ENCODE data around the gene ZNF148.
A peak's percentile ranks its signal among the peaks of the same experiment; 100 is the strongest.

The ZNF148 gene

DNA sequence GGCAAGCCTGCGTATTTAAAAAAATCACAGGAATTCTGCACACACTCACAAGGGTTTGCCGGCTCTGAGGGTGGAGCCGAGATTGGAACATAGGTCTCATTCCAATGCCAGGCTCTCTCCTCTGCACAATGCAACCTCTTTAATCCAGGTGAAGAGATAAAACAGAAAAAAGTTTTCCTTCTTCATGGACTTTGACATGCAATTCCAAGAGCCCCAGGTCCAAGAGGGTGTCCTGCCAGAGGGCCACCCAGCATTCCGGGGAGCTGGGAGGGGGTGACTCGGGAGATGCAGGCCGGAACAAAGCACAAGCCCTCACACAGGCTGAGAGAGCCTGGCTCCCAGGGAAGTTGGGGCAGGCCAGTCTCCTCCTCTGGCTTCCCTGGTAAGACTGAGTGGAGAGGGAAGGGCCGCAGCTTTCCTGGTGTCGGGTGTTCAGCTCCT is 155.8 kb downstream of the ZNF148 start:
- DNase-seq = no peak

DNA sequence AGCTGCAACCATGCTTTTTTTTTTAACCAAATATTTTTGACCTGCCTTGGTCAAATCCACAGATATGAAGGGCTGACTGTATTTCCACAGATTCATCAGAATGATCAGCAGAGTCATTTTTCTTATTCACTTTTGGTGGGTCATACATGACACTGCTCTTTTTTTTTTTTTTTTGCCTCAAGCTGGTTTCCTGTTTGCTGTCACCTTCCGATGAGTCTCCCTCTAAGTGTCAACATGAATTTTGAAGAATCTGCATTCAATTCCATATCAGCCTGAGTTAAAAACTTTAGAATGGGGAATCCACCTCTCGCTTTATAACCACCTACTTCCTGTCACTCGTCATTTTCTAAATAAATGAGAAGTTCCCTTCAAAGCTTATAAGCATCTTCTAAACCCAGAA is 160.4 kb downstream of the ZNF148 start:
- no peak for DNase-seq

DNA sequence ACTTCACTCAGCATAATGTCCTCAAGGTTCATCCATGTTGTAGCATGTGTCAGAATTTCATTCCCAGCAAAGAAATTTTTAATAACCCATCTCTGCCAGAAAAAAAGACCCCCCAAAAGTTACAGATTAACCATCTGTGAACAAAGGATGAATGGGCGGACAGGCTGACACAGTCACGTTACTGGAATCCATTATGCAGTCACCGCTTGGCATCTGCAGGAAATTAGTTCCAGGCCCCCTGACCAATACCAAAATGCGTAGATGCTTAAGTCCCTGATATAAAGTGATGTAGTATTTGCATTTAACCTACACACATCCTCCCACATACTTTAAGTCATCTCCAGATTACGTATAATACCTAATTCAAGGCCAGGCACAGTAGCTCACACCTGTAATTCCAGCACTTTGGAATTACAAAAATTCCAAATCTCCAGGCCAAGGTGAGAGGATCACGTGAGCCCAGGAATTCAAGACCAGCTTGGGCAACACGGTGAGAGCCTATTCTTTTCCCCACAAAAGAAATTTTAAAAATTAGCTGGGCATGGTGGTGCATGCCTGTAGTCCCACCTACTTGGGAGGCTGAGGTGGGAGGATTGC is 161.1 kb downstream of the ZNF148 start:
- DNase-seq = no peak

DNA sequence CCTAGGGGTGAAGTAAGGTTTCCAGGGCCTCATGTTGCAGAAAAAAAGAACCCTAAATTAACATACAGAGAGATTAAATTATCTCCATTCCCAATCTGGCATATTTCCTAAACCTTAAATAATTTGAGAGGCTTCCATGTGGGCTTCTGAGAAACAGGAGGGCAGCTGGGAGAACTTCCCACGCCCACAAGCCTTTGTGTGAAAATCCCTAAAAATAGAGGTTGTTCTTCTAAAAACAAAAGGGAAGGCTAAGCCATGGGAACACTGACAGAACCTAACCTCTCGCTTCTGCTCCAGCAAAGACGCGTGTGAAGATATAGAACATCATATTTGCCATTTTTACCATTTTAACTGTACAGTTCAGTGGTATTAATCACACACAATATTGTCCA is 161.8 kb downstream of the ZNF148 start:
- DNase-seq = no peak

DNA sequence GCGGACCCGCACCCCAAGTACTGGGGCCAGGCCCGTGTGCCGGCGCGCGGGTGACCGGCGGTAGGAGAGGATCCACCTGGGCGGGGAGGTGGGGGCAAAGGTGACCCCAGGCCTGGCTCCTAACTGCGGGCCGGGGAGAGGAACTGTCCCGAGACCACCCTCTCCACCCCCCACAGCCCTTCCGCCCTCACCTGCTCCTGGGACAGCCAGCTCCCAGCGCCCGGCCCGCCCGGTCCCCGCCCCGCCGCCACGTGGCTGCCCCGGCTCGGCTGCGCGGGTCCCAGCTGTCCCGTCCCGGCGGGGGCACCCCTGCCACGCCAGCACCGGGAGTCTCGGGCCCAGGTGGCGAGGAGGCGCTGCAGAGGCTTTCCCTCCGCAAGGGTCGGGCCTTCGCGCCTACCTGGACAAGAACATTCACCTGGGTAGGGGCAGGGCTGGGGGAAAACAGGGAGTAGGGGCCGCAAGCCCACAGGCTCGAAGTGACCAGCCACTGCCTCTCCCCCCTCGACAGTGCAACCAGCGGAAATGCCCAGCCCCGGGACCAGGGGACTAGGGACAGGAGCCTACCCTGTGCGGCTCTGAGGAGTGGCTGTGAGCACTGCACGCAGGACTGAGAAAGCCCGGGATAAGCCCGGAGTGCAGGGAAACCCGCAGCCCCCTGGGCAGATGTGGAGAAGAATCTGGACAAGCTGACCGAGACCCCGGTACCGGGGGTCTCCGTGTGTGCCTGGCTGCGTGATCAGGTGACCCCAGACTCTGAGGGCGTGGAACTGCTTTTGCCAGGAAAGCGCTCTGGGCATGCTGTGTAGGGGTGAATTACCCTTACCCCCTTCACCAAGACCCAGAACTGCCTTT is 162.4 kb downstream of the ZNF148 start, which contains the start of gene SLC12A8:
Gene SLC12A8 (minus strand): TSS at position 240 of the 855 bp plus-strand sequence. CDS start 1,399 bp downstream, outside the sequence.
- DNase-seq = no peak

DNA sequence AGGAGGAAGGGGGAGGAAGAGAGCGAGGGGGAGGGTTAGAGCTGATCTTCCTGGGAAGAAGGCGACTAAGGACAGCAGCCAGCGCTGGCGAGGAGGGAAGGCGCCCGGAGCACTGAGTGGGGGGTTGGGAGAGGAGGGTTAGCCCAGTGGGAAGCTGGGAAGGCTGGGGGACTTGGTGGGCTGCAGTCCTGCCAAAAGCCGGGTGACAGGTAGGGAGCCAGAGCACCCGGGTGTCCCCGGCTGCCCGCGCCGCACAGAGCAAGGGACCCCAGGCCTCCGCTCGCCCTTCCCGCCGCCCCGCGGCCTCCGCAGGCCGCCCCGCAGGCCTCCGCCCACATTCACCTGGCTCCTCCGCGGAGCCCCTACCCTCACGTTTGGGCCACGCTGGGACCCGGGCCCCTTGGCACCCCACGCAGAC is 163.0 kb downstream of the ZNF148 start:
- DNase-seq = no peak

DNA sequence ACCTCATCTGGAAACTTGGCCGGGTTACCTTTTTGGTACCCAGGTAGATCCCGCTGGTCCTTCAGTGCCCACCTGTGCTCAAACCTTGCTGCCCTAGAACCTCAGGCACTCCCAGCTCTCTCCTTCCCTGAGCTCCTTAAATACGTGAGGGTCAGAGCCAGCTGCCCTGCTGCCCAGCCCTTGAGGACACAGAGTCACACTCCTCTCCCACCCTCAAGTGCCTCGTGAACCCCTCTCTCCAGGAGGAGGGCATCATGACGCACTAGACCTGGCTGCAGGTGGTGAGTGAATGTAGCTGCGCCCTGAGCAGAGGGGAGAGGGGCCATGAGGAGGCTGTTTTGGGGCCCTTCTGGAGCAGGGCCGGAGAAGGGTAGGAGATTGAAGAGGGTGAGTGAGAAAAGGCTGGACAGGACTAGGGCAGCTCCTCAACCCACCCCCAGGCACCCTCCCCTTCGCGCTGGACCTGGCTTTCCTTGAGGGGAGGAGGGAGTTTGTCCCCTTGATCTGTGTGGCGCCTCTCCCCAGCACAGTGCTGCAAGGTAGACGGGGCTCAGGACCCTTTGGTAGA is 163.5 kb downstream of the ZNF148 start:
- DNase-seq = no peak

DNA sequence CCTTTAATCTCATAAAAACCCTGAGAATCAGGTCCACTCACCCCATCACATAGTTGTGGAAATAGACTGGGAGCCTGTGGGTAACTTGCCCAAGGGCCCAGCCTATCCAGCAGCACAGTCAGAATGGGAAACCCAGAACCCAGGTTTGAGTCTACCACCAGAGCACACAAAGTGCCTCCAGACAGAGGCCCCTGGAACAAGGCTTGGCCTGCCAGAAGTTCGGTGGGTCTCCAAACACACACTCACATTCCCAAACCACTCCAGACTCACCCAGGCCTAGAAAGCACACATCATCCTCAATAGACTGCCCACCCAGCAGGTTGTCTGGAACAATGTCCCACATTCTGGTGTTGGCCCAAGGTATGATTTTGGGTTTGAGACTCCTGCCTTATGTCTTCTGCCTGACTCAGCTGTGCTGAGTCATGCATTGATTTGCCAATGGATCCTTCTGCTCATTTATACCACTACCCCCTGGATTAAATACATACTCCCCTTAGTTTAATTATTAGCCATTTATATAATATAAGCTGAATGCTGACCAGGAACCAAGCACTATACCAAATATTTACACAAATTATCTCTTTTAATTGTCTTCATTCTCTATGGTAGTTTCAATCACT is 167.1 kb downstream of the ZNF148 start:
- no peak for DNase-seq

DNA sequence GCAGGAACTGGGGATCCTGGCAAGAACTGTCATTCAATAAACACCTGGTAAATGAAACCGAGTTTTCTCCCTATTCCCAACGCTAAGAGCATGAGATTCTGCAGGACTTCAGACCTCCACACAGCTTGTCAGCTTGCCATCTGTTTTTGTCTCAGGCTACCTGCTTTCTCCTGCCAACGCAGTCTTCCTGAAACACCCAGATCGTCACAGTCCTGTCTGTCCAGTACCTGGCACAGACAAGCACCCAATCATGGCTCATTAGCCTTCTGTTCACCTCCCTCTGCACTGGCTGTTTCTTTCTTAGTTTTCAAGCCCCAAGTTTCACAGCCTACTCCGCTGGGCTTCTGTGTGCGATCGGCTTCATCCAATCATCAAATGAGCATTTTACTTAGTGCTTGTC is 167.6 kb downstream of the ZNF148 start:
- no peak for DNase-seq

DNA sequence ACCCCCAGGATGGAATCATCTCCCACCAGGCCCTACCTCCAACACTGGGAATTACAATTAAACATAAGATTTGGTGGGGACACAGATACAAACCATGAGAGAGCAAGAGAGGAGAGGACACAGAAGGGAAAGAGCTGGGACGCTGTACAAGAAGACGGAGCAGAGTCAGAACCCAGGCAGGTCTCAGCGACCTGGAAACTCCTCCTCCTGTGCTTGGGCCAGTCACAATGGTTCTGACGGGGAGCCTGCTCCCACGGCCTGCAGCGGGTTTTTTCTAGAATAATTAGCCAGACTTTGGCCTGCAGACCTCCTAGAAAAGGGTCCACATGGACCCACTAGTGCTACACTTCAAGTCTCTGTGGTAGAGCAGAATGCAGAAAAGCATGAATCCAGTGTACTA is 168.2 kb downstream of the ZNF148 start:
- no peak for DNase-seq

DNA sequence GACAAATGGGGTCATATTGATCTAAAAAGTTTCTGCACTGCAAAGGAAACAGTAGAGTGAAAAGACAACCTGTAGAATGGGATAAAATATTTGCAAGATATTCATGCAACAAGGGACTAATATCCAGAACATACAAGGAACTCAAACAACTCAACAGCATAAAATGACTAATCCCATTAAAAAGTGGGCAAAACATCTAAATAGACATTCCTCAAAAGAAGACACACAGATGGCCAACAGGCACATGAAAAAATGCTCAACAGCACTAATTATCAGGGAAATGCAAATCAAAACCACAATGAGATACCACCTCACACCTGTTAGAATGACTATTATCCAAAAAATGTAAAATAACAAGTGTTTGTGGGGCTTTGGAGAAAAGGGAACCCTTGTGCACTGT is 171.4 kb downstream of the ZNF148 start:
- no peak for DNase-seq

DNA sequence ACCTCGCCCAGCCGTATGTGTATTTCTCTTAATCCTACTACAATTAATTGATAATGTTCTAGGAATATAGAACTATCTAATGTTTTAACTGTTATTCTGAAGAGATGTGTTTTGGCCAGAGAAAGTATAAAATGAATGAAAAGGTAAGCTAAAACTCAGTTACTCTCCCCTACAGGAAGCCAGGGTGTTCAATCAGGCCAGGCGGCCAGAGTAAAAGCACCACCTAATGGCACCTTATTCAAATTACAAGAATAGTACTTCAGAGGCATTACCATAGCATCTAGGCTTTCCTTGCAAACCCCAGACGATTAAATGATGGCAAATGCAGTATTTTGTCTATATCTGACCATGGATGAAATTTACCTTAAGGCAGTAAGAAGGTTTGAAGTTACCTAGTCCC is 172.9 kb downstream of the ZNF148 start:
- peak in 1 of 2 donors; percentile 9 for DNase-seq

DNA sequence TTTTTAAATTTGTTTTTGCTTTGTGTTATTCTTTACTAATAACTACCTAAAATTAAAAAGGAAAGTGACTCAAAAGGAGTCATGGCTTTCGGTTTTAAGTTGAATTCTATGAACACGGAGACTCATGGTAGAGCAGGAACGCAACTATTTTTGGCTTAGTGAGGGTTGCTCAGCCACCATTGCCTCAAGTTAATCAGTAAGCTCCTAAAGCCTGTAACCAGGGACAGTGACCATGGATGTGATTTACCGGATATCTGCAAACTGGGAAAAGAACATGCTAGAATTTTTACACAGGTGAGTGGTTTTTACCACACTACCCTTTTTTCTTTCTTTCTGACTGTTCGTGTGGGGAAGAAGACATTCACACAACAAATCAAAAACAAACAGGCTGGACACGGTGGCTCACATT is 174.4 kb downstream of the ZNF148 start:
- no peak for DNase-seq

DNA sequence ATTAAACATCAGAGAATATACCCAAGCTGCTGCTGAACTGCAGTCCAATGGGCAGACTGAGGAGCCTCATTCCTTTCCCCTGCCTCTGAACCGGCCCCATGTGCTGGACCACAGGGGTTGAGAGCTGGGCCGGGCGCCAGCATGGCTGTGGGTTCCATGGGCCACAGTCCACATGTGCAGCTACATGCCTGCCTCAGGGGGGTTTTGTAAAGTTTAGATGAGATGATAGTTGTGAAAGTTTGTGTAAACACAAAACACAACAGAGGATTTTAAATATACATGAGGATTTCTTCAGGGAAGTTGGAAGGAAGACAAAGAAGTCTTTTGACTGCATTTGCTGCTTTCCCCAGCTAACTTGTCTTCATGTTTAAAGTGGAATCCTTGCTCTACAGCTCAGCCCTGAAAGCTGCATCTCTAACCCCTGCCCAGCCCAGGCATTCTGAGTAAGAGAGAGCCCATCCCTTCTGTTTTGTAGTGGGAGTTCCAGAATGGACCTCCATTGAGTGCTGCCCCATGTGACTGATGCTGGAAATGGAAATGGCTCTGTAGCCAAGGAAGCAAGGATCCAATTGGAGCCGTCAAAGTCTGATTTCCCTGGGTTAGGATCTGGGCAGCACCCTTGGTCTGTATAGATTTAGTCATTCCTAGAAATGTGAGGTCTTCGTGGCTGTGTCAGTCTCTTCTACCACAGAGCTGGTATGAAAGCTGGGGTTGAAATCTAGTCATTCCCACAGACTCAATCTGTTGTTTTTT is 180.1 kb downstream of the ZNF148 start:
- no peak for DNase-seq

DNA sequence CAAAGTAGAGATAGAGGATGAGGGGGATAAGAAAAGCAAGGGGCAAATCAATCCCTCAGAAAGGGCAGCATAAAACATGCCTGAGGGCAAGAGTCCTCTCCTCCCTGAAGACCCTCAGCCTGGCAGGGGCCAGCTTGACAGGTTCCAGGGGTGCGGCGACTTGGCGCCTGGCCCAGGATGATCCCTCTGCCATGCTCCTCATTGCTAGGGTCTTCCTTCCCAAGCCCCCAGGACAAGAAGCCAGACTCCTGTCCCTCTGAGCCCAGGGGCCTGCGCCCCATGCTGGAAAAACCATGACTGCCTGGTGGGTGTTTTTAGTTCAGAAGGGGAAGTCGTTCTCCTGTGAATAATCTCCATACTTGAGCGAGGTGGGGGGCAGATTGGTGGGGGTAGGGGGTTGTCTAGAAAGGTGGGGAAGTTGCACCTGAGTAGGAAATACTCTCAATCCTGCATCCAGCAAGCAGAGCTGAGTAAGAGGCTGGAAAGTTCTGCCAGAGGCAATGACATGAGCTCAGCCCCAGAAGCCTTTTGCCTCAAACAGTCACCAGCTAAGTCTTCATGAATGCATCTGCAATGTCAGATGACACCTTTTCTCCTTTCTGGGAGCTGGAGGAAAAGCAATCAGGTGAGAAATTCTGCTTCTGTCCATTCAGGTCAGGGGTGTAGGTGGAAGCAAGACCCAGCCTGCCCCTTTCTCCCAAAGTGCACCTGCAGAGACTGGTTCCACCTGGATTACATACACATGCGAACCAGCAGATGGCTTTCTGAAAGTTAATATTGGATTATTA is 180.9 kb downstream of the ZNF148 start:
- DNase-seq = no peak

DNA sequence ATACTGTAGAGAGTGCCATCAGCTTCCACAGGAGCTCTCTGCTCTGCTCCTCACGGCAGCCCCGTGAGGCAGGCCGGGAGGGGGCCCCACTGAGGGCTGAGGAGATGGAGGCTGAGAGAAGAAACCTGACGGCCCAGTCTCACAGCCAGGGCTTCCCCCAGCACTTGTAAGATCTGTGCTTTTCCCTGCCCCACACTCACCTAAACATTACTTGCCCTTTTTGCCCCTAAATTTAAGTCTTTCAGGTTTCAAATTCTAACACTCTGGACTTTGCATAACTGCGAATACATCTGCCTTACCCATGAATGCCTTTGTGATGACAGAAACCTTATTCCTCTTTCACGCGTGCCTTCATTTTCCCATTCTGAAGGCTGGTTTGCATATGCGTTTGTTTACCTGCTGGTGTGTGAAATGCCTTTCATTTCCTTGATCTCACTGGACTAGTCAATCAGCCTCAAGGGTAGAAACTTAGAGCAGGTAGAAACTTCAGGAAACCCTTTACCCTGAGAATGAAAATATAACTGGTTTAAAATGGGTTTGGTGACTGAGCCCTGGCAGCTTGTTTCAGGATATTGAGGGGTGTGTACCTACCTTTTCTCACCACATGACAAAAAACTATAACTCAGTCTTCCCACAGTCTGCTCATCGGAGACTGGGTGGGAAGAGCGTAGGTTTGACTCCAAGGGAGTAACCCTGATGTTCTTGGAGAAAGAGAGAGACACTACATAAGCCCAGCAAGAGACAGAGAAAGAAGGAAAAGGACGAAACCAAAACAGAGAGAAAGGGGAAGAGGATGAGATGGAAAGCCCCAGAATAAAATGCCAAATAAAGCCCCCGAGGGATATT is 182.7 kb downstream of the ZNF148 start:
- no peak for DNase-seq

DNA sequence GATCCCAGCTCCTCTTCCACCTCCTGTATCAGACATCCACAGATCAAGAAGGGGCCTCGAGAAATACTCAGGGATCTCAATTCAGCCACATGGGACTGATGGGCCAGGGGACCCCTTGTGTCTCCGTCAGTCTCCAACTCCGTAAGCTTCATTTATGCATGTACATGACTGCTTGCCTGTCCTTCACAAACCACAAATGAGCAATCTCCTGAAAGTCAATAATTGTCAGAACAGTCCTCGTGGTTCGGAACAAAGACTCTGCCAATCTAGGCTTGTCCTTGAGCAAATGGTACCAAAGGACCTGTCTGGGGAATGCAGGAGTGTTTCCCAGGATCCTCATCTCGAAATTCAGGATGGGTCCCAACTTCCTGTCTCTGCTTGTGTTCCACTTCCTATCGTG is 183.4 kb downstream of the ZNF148 start:
- no peak for DNase-seq

DNA sequence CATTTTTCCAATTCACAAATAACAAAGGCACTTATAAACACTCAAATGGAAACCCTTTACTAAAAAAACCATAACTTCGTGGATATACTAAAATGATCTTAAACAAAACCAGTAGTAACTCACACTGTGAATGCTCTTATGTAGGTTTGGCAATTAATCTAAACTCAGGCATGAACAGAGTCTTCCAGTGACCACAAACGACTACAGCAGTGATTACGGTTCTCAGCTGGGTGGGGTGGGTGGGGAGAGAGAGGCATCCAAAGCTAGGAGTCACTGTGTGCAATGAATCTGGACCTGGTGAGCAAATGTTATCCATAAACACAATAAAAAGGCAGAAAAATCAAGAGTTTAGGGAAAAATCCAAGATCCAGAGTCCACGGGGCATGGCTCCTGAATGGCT is 183.9 kb downstream of the ZNF148 start:
- no peak for DNase-seq

DNA sequence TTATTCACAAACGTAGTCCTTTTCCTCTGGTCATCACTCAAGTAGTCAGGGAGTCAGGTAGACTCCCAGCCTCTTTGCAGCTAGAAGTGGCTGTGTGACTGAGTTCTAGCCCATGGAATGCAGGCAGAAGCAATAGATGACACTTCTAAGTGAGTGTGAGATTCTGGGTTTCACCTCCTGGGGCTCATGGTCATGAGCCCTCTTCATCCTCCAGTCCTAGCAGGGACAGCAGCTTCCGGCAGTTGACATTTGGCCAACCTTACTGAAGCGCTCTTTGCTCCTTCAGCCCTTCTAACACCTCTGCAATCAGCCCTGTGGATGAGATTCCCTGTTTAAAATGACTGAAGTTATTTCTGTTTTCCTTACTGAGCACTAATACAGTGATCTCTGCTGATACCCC is 184.3 kb downstream of the ZNF148 start:
- no peak for DNase-seq

DNA sequence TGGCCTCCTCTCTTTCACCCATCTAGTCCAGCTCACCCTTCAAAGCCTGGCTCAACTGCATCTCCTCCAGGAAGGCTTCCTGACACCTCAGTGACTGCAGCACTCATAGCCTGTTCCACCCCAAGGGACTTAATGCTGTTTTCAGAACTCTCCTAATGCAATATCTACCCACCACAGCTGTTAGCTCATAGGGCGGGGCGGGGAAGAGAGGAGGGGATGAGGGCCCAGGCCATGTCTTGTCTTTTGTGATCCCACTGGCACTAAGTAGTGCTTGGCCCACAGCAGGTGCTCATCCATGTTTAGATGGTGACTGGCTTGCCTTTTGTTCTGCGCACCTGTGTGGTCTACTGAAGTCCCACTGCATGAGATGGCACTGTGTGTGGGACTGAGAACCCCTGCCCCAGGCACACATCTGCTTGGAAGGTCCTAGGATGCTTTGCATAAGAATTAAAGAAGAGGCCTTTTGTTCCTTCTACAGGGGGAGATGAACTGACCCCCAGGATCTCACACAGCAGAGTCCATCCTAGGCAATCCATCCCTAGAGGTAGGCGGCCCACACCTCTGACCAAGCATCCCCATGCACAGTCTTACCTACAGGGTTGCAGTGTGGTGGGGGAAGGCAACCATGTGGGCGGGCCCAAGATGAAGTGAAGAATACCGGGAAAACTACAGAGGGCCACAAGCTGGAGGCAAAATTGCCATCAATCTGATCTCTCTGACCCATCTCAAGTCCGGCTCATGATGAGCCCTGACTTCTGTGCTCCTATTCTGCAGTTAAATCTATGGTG is 185.6 kb downstream of the ZNF148 start:
- DNase-seq = no peak

All from CD4-positive, alpha-beta T cell treated with Interleukin-1 beta for 1 hour (primary cell).